ENCODE data around the gene CTR9. TPM values are rescaled to one million over a fixed set of nuclear protein-coding genes. Genes with fewer than 3 reads are reported as not detected.

Gene CTR9
- total and polyA plus RNA-seq, 2 of the 13 experiments (the other 11 are each of a cell fraction or from before 2014, with no cell fraction given): 6.6 to 22.1 TPM

DNA sequence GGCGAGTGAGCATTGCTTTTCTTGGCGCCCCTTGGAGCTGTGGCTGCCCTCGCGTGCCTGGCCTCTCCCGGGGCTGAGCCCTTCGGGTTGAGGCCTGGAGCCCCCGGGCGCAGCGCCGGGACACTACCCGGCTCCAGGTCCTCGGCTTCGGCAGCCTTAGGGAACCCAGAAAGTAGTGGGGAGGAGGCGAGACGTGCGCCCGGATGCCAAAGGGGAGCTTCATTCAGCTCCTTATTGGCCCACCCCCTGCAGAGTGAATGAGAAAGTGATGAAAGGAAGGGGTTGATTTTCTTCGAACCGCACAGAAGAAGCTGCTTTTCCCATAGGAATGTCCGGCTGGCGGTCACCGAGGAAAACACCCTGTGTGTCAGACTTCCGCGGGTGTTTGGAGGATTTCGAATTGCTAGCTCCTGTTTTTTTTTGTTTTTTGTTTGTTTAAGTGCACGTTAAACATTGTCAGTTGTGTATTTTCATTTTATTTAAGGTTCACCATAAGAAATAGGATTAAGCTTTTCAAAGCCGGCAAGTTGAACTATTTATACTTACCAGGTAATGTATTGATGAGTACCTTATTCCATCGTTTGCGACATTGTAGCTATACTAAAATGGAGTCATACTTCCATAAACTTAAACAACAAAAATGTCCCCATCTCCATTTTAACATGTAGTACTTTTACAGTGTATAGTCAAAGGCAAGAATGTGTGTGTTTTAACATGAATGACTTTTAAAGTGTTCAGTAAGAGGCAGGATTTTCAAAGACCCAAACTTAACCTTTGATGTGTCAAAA is 58.5 kb downstream of the CTR9 start (continued):
- TF ChIP-seq, protein P1, sequence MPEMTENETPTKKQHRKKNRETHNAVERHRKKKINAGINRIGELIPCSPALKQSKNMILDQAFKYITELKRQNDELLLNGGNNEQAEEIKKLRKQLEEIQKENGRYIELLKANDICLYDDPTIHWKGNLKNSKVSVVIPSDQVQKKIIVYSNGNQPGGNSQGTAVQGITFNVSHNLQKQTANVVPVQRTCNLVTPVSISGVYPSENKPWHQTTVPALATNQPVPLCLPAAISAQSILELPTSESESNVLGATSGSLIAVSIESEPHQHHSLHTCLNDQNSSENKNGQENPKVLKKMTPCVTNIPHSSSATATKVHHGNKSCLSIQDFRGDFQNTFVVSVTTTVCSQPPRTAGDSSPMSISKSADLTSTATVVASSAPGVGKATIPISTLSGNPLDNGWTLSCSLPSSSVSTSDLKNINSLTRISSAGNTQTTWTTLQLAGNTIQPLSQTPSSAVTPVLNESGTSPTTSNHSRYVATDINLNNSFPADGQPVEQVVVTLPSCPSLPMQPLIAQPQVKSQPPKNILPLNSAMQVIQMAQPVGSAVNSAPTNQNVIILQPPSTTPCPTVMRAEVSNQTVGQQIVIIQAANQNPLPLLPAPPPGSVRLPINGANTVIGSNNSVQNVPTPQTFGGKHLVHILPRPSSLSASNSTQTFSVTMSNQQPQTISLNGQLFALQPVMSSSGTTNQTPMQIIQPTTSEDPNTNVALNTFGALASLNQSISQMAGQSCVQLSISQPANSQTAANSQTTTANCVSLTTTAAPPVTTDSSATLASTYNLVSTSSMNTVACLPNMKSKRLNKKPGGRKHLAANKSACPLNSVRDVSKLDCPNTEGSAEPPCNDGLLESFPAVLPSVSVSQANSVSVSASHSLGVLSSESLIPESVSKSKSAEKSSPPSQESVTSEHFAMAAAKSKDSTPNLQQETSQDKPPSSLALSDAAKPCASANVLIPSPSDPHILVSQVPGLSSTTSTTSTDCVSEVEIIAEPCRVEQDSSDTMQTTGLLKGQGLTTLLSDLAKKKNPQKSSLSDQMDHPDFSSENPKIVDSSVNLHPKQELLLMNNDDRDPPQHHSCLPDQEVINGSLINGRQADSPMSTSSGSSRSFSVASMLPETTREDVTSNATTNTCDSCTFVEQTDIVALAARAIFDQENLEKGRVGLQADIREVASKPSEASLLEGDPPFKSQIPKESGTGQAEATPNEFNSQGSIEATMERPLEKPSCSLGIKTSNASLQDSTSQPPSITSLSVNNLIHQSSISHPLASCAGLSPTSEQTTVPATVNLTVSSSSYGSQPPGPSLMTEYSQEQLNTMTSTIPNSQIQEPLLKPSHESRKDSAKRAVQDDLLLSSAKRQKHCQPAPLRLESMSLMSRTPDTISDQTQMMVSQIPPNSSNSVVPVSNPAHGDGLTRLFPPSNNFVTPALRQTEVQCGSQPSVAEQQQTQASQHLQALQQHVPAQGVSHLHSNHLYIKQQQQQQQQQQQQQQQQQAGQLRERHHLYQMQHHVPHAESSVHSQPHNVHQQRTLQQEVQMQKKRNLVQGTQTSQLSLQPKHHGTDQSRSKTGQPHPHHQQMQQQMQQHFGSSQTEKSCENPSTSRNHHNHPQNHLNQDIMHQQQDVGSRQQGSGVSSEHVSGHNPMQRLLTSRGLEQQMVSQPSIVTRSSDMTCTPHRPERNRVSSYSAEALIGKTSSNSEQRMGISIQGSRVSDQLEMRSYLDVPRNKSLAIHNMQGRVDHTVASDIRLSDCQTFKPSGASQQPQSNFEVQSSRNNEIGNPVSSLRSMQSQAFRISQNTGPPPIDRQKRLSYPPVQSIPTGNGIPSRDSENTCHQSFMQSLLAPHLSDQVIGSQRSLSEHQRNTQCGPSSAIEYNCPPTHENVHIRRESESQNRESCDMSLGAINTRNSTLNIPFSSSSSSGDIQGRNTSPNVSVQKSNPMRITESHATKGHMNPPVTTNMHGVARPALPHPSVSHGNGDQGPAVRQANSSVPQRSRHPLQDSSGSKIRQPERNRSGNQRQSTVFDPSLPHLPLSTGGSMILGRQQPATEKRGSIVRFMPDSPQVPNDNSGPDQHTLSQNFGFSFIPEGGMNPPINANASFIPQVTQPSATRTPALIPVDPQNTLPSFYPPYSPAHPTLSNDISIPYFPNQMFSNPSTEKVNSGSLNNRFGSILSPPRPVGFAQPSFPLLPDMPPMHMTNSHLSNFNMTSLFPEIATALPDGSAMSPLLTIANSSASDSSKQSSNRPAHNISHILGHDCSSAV (CRISPR knock-in tag; IDR thresholded peaks at IDR 0.05; ENCODE audit: borderline replicate concordance): no peak
- TF ChIP-seq ZNF724P (CRISPR knock-in tag; IDR thresholded peaks at IDR 0.05; ENCODE audit: borderline replicate concordance): 0 out of 2 replicates have a peak, but pooled peaks have one; percentile 28
- TF ChIP-seq SAFB2 (CRISPR knock-in tag; IDR thresholded peaks at IDR 0.05; ENCODE audit: borderline replicate concordance, low read depth): 0 out of 2 replicates have a peak, but pooled peaks have one; percentile 46
- 0 out of 2 replicates have a peak, but pooled peaks have one; percentile 13 for TF ChIP-seq ZNF274 (CRISPR knock-in tag; IDR thresholded peaks at IDR 0.05)
- TF ChIP-seq, protein P2, sequence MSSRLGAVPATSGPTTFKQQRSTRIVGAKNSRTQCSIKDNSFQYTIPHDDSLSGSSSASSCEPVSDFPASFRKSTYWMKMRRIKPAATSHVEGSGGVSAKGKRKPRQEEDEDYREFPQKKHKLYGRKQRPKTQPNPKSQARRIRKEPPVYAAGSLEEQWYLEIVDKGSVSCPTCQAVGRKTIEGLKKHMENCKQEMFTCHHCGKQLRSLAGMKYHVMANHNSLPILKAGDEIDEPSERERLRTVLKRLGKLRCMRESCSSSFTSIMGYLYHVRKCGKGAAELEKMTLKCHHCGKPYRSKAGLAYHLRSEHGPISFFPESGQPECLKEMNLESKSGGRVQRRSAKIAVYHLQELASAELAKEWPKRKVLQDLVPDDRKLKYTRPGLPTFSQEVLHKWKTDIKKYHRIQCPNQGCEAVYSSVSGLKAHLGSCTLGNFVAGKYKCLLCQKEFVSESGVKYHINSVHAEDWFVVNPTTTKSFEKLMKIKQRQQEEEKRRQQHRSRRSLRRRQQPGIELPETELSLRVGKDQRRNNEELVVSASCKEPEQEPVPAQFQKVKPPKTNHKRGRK (CRISPR knock-in tag; IDR thresholded peaks at IDR 0.05): no peak
- TF ChIP-seq KDM2A (CRISPR knock-in tag; IDR thresholded peaks at IDR 0.05; ENCODE audit: borderline replicate concordance, low read depth): peak; percentile 2; the same call in 1 of the 2 replicates
- TF ChIP-seq FOXK1 (CRISPR knock-in tag; IDR thresholded peaks at IDR 0.05; ENCODE audit: borderline replicate concordance, low read depth): no peak
- TF ChIP-seq, protein P3, sequence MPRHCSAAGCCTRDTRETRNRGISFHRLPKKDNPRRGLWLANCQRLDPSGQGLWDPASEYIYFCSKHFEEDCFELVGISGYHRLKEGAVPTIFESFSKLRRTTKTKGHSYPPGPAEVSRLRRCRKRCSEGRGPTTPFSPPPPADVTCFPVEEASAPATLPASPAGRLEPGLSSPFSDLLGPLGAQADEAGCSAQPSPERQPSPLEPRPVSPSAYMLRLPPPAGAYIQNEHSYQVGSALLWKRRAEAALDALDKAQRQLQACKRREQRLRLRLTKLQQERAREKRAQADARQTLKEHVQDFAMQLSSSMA (CRISPR knock-in tag; IDR thresholded peaks at IDR 0.05): no peak
- TF ChIP-seq ZC3H4 (CRISPR knock-in tag; IDR thresholded peaks at IDR 0.05; ENCODE audit: borderline replicate concordance): peak; percentile 89; the same call in 1 of the 2 replicates
- TF ChIP-seq ZFP82 (CRISPR knock-in tag; IDR thresholded peaks at IDR 0.05; ENCODE audit: borderline replicate concordance): peak; percentile 34; the same call in 1 of the 2 replicates
- TF ChIP-seq TARDBP (CRISPR knock-in tag; IDR thresholded peaks at IDR 0.05): 0 out of 2 replicates have a peak, but pooled peaks have one; percentile 15
- no peak for TF ChIP-seq RBM22 (optimal IDR thresholded peaks at IDR 0.05; ENCODE audit: low read length)
- peak; percentile 83; the same call in 1 of the 2 replicates for TF ChIP-seq ZFX (CRISPR knock-in tag; IDR thresholded peaks at IDR 0.05; ENCODE audit: low read depth)
- TF ChIP-seq ZNF558 (CRISPR knock-in tag; IDR thresholded peaks at IDR 0.05; ENCODE audit: borderline replicate concordance): peak; percentile 73; the same call in 1 of the 2 replicates
- 0 out of 2 replicates have a peak, but pooled peaks have one; percentile 1 for TF ChIP-seq BCL6 (CRISPR knock-in tag; IDR thresholded peaks at IDR 0.05)
- peak; percentile 89; the same call in 1 of the 2 replicates for TF ChIP-seq ZNF816 (CRISPR knock-in tag; IDR thresholded peaks at IDR 0.05; ENCODE audit: borderline replicate concordance)
- TF ChIP-seq ZNF788 (CRISPR knock-in tag; IDR thresholded peaks at IDR 0.05; ENCODE audit: borderline replicate concordance): no peak

Measured in HepG2 (cell line).